ENCODE results near the gene ABCA12.

ABCA12 gene

GRCh38 chr2:215052810-215053209 is 85.6 kb downstream of the ABCA12 start:
- Histone ChIP-seq H3K9me3 (ENCODE audit: control insufficient read depth in 2 of 2, low read length in 2 of 2) (no peaks in the 10 kb centered on the region), H3K27me3 (ENCODE audit: control insufficient read depth in 2 of 2, insufficient read depth in 2 of 2, low read length in 2 of 2) (no peaks in the 10 kb centered on the region), H3K36me3 (ENCODE audit: control insufficient read depth in 2 of 2, insufficient read depth in 2 of 2, low read length in 2 of 2) (no peaks in the 10 kb centered on the region), H3K4me3 (ENCODE audit: low read length in 2 of 2) (no peak overlapping the region), H3K9ac (ENCODE audit: low read depth in 1 of 2, low read length in 2 of 2) (no peak overlapping the region), H3K4me1 (ENCODE audit: control insufficient read depth in 2 of 2, insufficient read depth in 2 of 2, low read length in 2 of 2) (no peaks in the 10 kb centered on the region), H3K27ac (ENCODE audit: low read depth in 2 of 2, low read length in 2 of 2) (no peak overlapping the region)

- no peaks in the 10 kb centered on the region for H3K27me3 ChIP-seq (ENCODE audit: control insufficient read depth in 2 of 2, insufficient read depth in 2 of 2, low read length in 2 of 2)
- no peak overlapping the region for H3K9ac ChIP-seq (ENCODE audit: low read depth in 1 of 2, low read length in 2 of 2)
- H3K4me3 ChIP-seq (ENCODE audit: low read length in 2 of 2): no peak overlapping the region
- H3K36me3 ChIP-seq (ENCODE audit: control insufficient read depth in 2 of 2, insufficient read depth in 2 of 2, low read length in 2 of 2): no peaks in the 10 kb centered on the region
- peaks cover 0 to under 1% of the 10 kb centered on the region in 2 donors for H3K9me3 ChIP-seq (ENCODE audit: control insufficient read depth in 2 of 2, low read length in 2 of 2)
- H3K27ac ChIP-seq (ENCODE audit: low read depth in 2 of 2, low read length in 2 of 2): no peak overlapping the region
- no peaks in the 10 kb centered on the region for H3K4me1 ChIP-seq (ENCODE audit: control insufficient read depth in 2 of 2, insufficient read depth in 2 of 2, low read length in 2 of 2)
Measured at GRCh38 chr2:215052404-215052803, 86.0 kb downstream of the ABCA12 start.

DNA sequence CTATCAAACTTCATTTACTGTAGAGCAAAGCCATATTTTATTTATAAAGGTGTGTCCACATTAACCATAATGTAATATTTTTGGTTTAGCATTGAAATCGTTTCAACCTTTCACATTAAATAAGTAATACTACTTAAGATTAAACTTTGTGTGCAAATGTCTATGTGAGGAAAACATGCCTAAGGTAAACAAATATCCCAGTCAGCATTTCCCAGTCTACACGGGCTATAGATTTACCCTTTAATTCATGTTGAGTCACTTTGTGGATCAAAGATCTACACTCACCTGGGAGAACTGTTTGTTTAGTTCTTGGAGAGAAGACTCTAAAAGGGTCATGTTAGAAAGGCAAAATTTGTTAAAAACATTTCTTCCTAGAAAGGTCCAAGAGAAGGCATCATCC is 89.1 kb downstream of the ABCA12 start:
- Histone ChIP-seq H3K4me3 (ENCODE audit: low read length in 2 of 2) (no peak overlapping the region), H3K4me1 (ENCODE audit: control insufficient read depth in 2 of 2, insufficient read depth in 2 of 2, low read length in 2 of 2) (no peaks in the 10 kb centered on the region), H3K27ac (ENCODE audit: low read depth in 2 of 2, low read length in 2 of 2) (no peak overlapping the region), H3K27me3 (ENCODE audit: control insufficient read depth in 2 of 2, insufficient read depth in 2 of 2, low read length in 2 of 2) (no peaks in the 10 kb centered on the region), H3K9me3 (ENCODE audit: control insufficient read depth in 2 of 2, low read length in 2 of 2) (peaks cover 0 to 5% of the 10 kb centered on the region in 2 donors), H3K9ac (ENCODE audit: low read depth in 1 of 2, low read length in 2 of 2) (no peak overlapping the region), H3K36me3 (ENCODE audit: control insufficient read depth in 2 of 2, insufficient read depth in 2 of 2, low read length in 2 of 2) (no peaks in the 10 kb centered on the region)

DNA sequence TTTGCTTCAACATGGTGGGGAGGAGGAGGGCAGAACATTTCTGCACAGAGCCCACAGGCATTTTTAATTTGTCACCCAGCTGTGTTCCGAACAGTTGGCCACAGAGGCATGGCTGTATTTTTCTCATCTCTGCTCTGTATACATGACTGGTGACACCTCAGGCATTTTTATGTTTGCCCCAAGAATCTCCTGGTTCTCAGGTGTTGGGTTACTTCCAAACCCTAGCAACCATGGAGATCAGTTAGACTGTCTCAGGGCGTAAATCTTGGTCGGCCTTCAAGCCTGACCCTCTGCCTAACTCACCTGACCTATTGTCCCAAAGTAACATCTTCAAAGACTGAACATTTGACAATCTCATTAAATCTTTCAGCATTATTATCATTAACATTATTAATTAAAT is 100.0 kb downstream of the ABCA12 start:
- no peaks in the 10 kb centered on the region for H3K36me3 ChIP-seq (ENCODE audit: control insufficient read depth in 2 of 2, insufficient read depth in 2 of 2, low read length in 2 of 2)
- H3K27me3 ChIP-seq (ENCODE audit: control insufficient read depth in 2 of 2, insufficient read depth in 2 of 2, low read length in 2 of 2): no peaks in the 10 kb centered on the region
- H3K27ac ChIP-seq (ENCODE audit: low read depth in 2 of 2, low read length in 2 of 2): no peak overlapping the region
- no peaks in the 10 kb centered on the region for H3K4me1 ChIP-seq (ENCODE audit: control insufficient read depth in 2 of 2, insufficient read depth in 2 of 2, low read length in 2 of 2)
- no peak overlapping the region for H3K4me3 ChIP-seq (ENCODE audit: low read length in 2 of 2)
- no peaks in the 10 kb centered on the region for H3K9me3 ChIP-seq (ENCODE audit: control insufficient read depth in 2 of 2, low read length in 2 of 2)
- no peak overlapping the region for H3K9ac ChIP-seq (ENCODE audit: low read depth in 1 of 2, low read length in 2 of 2)

DNA sequence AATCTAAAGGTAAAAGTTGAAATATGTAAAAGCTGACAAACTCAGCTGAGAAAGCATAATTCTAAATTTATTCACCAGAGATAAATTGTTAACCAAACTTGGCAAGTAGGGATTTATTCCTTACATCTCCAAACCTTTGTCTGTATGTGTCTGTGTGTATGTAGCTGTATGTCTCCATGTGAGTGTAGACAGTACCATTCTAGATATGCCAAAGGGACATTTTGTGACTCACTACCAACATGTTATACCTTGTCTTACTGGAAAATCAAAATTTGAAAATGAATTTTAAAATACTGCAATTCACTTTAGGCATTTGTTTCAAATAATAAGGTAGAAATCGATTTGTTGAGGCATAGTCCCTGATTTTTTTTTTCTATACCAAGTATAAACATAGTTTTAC is 102.1 kb downstream of the ABCA12 start:
- Histone ChIP-seq H3K9me3 (ENCODE audit: control insufficient read depth in 2 of 2, low read length in 2 of 2) (no peaks in the 10 kb centered on the region), H3K9ac (ENCODE audit: low read depth in 1 of 2, low read length in 2 of 2) (no peak overlapping the region), H3K27me3 (ENCODE audit: control insufficient read depth in 2 of 2, insufficient read depth in 2 of 2, low read length in 2 of 2) (no peaks in the 10 kb centered on the region), H3K36me3 (ENCODE audit: control insufficient read depth in 2 of 2, insufficient read depth in 2 of 2, low read length in 2 of 2) (no peaks in the 10 kb centered on the region), H3K4me1 (ENCODE audit: control insufficient read depth in 2 of 2, insufficient read depth in 2 of 2, low read length in 2 of 2) (no peaks in the 10 kb centered on the region), H3K4me3 (ENCODE audit: low read length in 2 of 2) (no peak overlapping the region), H3K27ac (ENCODE audit: low read depth in 2 of 2, low read length in 2 of 2) (no peak overlapping the region)

- Histone ChIP-seq H3K9ac (ENCODE audit: low read depth in 1 of 2, low read length in 2 of 2) (no peak overlapping the region), H3K27me3 (ENCODE audit: control insufficient read depth in 2 of 2, insufficient read depth in 2 of 2, low read length in 2 of 2) (no peaks in the 10 kb centered on the region), H3K36me3 (ENCODE audit: control insufficient read depth in 2 of 2, insufficient read depth in 2 of 2, low read length in 2 of 2) (no peaks in the 10 kb centered on the region), H3K4me3 (ENCODE audit: low read length in 2 of 2) (no peak overlapping the region), H3K27ac (ENCODE audit: low read depth in 2 of 2, low read length in 2 of 2) (no peak overlapping the region), H3K9me3 (ENCODE audit: control insufficient read depth in 2 of 2, low read length in 2 of 2) (no peaks in the 10 kb centered on the region), H3K4me1 (ENCODE audit: control insufficient read depth in 2 of 2, insufficient read depth in 2 of 2, low read length in 2 of 2) (no peaks in the 10 kb centered on the region)
Measured at GRCh38 chr2:215034154-215034553, 104.3 kb downstream of the ABCA12 start.

DNA sequence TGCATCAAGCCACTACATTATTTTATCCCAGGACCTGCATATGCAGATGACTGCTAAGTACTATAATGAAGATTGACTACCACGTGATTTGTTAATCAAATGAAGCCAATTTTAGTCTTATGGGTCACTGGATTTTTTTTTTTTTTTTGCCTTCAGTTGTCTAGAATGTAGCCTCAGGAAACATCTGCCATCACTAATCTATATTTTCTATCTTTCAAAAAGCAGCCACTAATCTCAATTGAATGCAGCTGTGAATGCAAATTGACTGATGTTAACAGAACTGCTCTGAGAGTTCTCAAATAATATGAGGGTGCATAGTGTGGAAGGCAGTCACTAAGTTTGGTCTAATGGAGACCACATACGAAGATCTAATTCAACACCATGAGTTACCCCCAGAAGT is 106.3 kb downstream of the ABCA12 start:
- H3K27me3 ChIP-seq (ENCODE audit: control insufficient read depth in 2 of 2, insufficient read depth in 2 of 2, low read length in 2 of 2): no peaks in the 10 kb centered on the region
- no peak overlapping the region for H3K4me3 ChIP-seq (ENCODE audit: low read length in 2 of 2)
- no peaks in the 10 kb centered on the region for H3K36me3 ChIP-seq (ENCODE audit: control insufficient read depth in 2 of 2, insufficient read depth in 2 of 2, low read length in 2 of 2)
- H3K9me3 ChIP-seq (ENCODE audit: control insufficient read depth in 2 of 2, low read length in 2 of 2): no peaks in the 10 kb centered on the region
- no peaks in the 10 kb centered on the region for H3K4me1 ChIP-seq (ENCODE audit: control insufficient read depth in 2 of 2, insufficient read depth in 2 of 2, low read length in 2 of 2)
- H3K9ac ChIP-seq (ENCODE audit: low read depth in 1 of 2, low read length in 2 of 2): no peak overlapping the region
- H3K27ac ChIP-seq (ENCODE audit: low read depth in 2 of 2, low read length in 2 of 2): no peak overlapping the region

DNA sequence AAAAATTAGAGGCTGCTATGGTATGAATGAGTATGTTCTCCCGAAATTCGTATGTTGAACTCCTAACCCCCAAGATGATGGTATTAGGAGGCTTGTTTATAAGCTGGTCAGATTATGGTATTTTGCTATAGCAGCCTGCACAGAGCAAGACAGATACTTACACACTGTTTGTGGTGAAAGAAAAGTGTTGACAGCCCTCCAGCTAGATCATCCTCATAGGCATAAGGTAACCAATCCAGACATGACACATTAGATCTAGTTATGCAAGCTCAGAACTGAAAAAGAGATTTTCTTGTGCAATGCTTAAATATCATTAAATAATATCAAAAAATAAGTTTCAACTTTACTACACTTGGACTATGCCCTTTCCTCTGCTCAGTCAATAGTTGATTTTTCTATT is 107.1 kb downstream of the ABCA12 start:
- H3K27me3 ChIP-seq (ENCODE audit: control insufficient read depth in 2 of 2, insufficient read depth in 2 of 2, low read length in 2 of 2): no peaks in the 10 kb centered on the region
- H3K4me3 ChIP-seq (ENCODE audit: low read length in 2 of 2): no peak overlapping the region
- H3K36me3 ChIP-seq (ENCODE audit: control insufficient read depth in 2 of 2, insufficient read depth in 2 of 2, low read length in 2 of 2): no peaks in the 10 kb centered on the region
- no peaks in the 10 kb centered on the region for H3K4me1 ChIP-seq (ENCODE audit: control insufficient read depth in 2 of 2, insufficient read depth in 2 of 2, low read length in 2 of 2)
- H3K27ac ChIP-seq (ENCODE audit: low read depth in 2 of 2, low read length in 2 of 2): no peak overlapping the region
- H3K9ac ChIP-seq (ENCODE audit: low read depth in 1 of 2, low read length in 2 of 2): no peak overlapping the region
- no peaks in the 10 kb centered on the region for H3K9me3 ChIP-seq (ENCODE audit: control insufficient read depth in 2 of 2, low read length in 2 of 2)

DNA sequence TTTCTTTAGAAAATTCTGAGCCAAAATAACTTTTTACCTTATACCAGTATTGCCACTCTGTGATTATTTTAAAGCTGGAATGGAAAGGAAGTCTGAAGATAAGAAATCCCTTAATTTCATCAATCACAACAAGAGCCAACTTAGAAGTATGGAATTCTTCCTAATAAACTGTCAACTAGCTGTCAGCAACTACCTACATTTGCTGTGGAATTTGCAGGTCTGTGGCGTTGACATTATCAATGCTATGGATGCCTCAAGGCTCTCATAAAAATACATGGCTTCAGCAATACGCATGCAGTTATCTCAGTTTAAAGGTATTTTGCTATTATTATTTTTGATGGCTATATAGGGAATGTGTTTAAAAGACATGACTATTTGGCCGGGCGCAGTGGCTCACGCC is 108.5 kb downstream of the ABCA12 start:
- Histone ChIP-seq H3K4me1 (ENCODE audit: control insufficient read depth in 2 of 2, insufficient read depth in 2 of 2, low read length in 2 of 2) (no peaks in the 10 kb centered on the region), H3K27ac (ENCODE audit: low read depth in 2 of 2, low read length in 2 of 2) (no peak overlapping the region), H3K27me3 (ENCODE audit: control insufficient read depth in 2 of 2, insufficient read depth in 2 of 2, low read length in 2 of 2) (no peaks in the 10 kb centered on the region), H3K9me3 (ENCODE audit: control insufficient read depth in 2 of 2, low read length in 2 of 2) (no peaks in the 10 kb centered on the region), H3K4me3 (ENCODE audit: low read length in 2 of 2) (no peak overlapping the region), H3K36me3 (ENCODE audit: control insufficient read depth in 2 of 2, insufficient read depth in 2 of 2, low read length in 2 of 2) (no peaks in the 10 kb centered on the region), H3K9ac (ENCODE audit: low read depth in 1 of 2, low read length in 2 of 2) (no peak overlapping the region)

GRCh38 chr2:215028231-215028630 is 110.2 kb downstream of the ABCA12 start:
- no peaks in the 10 kb centered on the region for H3K9me3 ChIP-seq (ENCODE audit: control insufficient read depth in 2 of 2, low read length in 2 of 2)
- H3K4me1 ChIP-seq (ENCODE audit: control insufficient read depth in 2 of 2, insufficient read depth in 2 of 2, low read length in 2 of 2): no peaks in the 10 kb centered on the region
- H3K36me3 ChIP-seq (ENCODE audit: control insufficient read depth in 2 of 2, insufficient read depth in 2 of 2, low read length in 2 of 2): no peaks in the 10 kb centered on the region
- H3K9ac ChIP-seq (ENCODE audit: low read depth in 1 of 2, low read length in 2 of 2): no peak overlapping the region
- H3K27me3 ChIP-seq (ENCODE audit: control insufficient read depth in 2 of 2, insufficient read depth in 2 of 2, low read length in 2 of 2): no peaks in the 10 kb centered on the region
- no peak overlapping the region for H3K27ac ChIP-seq (ENCODE audit: low read depth in 2 of 2, low read length in 2 of 2)
- H3K4me3 ChIP-seq (ENCODE audit: low read length in 2 of 2): no peak overlapping the region

- H3K27me3 ChIP-seq (ENCODE audit: control insufficient read depth in 2 of 2, insufficient read depth in 2 of 2, low read length in 2 of 2): no peaks in the 10 kb centered on the region
- H3K4me3 ChIP-seq (ENCODE audit: low read length in 2 of 2): no peak overlapping the region
Measured at GRCh38 chr2:215027779-215028178, 110.6 kb downstream of the ABCA12 start.

More at GRCh38 chr2:215027779-215028178, 110.6 kb downstream of the ABCA12 start:
- Histone ChIP-seq H3K9me3 (ENCODE audit: control insufficient read depth in 2 of 2, low read length in 2 of 2) (no peaks in the 10 kb centered on the region), H3K36me3 (ENCODE audit: control insufficient read depth in 2 of 2, insufficient read depth in 2 of 2, low read length in 2 of 2) (no peaks in the 10 kb centered on the region), H3K27ac (ENCODE audit: low read depth in 2 of 2, low read length in 2 of 2) (no peak overlapping the region), H3K4me1 (ENCODE audit: control insufficient read depth in 2 of 2, insufficient read depth in 2 of 2, low read length in 2 of 2) (no peaks in the 10 kb centered on the region), H3K9ac (ENCODE audit: low read depth in 1 of 2, low read length in 2 of 2) (no peak overlapping the region)
